GM12865 (cell line): ENCODE data around the gene AIFM3.

Experiments
- DNase-seq: peaks from one replicate; pipeline ENCODE4 v3.0.0; 2010; ENCODE audit warnings: low read depth
- H3K4me3 ChIP-seq: 2 replicates; pipeline ENCODE4 v1.5.1; 2011; ENCODE audit warnings: mild to moderate bottlenecking, low read depth, low read length, control low read depth
- CTCF ChIP-seq: IDR thresholded peaks from 2 replicates; pipeline ENCODE4 v1.5.1; 2011; ENCODE audit warnings: low read length, control low read depth, low read depth, inconsistent platforms; ENCODE audit not compliant: insufficient read depth; ENCODE audit errors: missing control alignments

The AIFM3 gene

GRCh38 chr22:20966883-20967696 is at the start of gene AIFM3:
AIFM3 (plus strand) TSS chr22:20967255; CDS start chr22:20967945, 690 bp downstream.
- H3K4me3 ChIP-seq, result no peak within 1 kb of the TSS
- TF ChIP-seq CTCF, result no peak
- no peak for DNase-seq

- DNase-seq, result no peak
- TF ChIP-seq CTCF, result no peak
- H3K4me3 ChIP-seq, result peak overlapping the region; percentile 62
Observed at GRCh38 chr22:20918663-20919218, 48.3 kb upstream of the AIFM3 start.

GRCh38 chr22:20919718-20920117 is 47.3 kb upstream of the AIFM3 start:
- H3K4me3 ChIP-seq, result peak overlapping the region; percentile 62
- TF ChIP-seq CTCF, result no peak
- DNase-seq, result no peak

DNA sequence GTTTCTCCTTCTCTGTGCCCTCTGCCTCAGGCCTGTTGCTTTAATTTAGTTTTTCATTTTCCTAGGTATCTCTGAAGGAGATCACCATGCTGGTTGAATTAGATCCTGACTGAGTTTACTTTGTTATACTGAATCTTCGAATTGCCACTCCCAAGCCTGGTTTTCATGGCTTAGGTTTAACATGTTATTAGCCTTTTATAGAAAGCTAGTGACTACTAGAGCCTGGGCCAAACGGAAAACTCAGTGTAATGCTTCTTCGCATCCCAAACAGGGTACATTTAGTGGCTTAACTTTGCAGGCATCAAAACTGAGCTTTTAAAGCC is 46.2 kb upstream of the AIFM3 start:
- TF ChIP-seq CTCF, result no peak
- peak overlapping the region; percentile 62 for H3K4me3 ChIP-seq
- DNase-seq, result no peak

DNA sequence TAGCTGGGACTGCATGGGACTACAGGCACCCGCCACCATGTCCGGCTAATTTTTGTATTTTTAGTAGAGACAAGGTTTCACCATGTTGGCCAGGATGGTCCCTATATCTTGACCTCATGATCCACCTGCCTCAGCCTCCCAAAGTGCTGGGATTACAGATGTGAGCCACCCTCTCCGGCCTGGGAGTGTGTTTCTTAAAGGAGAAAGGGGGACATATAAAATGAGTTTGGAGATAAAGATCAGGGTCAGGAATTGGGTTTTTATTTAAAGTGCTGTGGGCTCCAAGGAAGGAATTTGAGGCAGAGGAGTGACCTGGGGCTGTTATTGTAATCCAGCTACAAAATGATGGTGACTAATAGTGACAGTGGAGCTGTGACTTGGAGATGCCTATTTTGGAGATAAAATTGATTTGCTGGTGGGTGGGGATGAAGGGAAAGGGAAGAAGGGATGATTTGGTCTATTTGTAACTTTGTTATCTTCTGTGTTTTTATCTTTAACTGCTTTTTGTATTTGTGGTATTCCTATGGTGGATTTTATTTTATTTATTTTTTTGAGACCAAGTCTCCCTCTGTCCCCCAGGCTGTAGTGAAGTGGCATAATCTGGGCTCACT is 44.8 kb upstream of the AIFM3 start:
- H3K4me3 ChIP-seq, result no peak overlapping the region
- no peak for TF ChIP-seq CTCF

GRCh38 chr22:20926243-20926642 is 40.8 kb upstream of the AIFM3 start:
- TF ChIP-seq CTCF, result no peak
- no peak overlapping the region for H3K4me3 ChIP-seq
- no peak for DNase-seq

More for the DNA sequence above, 44.8 kb upstream of the AIFM3 start:
- DNase-seq, result no peak
